ENCODE data around the gene LRRC1. TPM values are rescaled to one million over a fixed set of nuclear protein-coding genes. Genes with fewer than 3 reads are reported as not detected.
"Not testable (repeated sequence)": the region's sequence is repeated elsewhere in the genome, so short reads cannot be mapped to it uniquely, and the experiment has no call there.

The LRRC1 gene
- total RNA-seq, 1 donor from 2014 or later, result 36.2 TPM

- H3K4me3 Mint-ChIP-seq (ENCODE audit: low read depth), result no peak overlapping the region
- no peak for DNase-seq (ENCODE audit: low spot score, unreplicated experiment)
- H3K27ac Mint-ChIP-seq, result no peak overlapping the region
- peaks cover 3% of the 10 kb centered on the region for H3K36me3 Mint-ChIP-seq (ENCODE audit: insufficient read depth)
- H3K4me1 Mint-ChIP-seq (ENCODE audit: low read depth), result peaks cover 45% of the 10 kb centered on the region
- H3K9me3 Mint-ChIP-seq (ENCODE audit: low read depth), result no peaks in the 10 kb centered on the region
- no peak for TF ChIP-seq CTCF (IDR thresholded peaks at IDR 0.05; ENCODE audit: unreplicated experiment)
- no peaks in the 10 kb centered on the region for H3K27me3 Mint-ChIP-seq
These were observed 6.2 kb downstream of the LRRC1 start for GRCh38 chr6:53801022-53801421.

- H3K9me3 Mint-ChIP-seq (ENCODE audit: low read depth), result no peaks in the 10 kb centered on the region
- TF ChIP-seq CTCF (IDR thresholded peaks at IDR 0.05; ENCODE audit: unreplicated experiment), result no peak
- no peak for DNase-seq (ENCODE audit: low spot score, unreplicated experiment)
- H3K36me3 Mint-ChIP-seq (ENCODE audit: insufficient read depth), result peaks cover 3% of the 10 kb centered on the region
- H3K4me3 Mint-ChIP-seq (ENCODE audit: low read depth), result no peak overlapping the region
- H3K27ac Mint-ChIP-seq, result no peak overlapping the region
- H3K4me1 Mint-ChIP-seq (ENCODE audit: low read depth), result peaks cover 32% of the 10 kb centered on the region
- no peaks in the 10 kb centered on the region for H3K27me3 Mint-ChIP-seq
These were observed 7.8 kb downstream of the LRRC1 start for GRCh38 chr6:53802582-53802981.

GRCh38 chr6:53803081-53803860, 8.5 kb downstream of the LRRC1 start:
- no peaks in the 10 kb centered on the region for H3K27me3 Mint-ChIP-seq
- H3K27ac Mint-ChIP-seq, result no peak overlapping the region
- no peak for DNase-seq (ENCODE audit: low spot score, unreplicated experiment)
- no peaks in the 10 kb centered on the region for H3K9me3 Mint-ChIP-seq (ENCODE audit: low read depth)
- H3K4me3 Mint-ChIP-seq (ENCODE audit: low read depth), result no peak overlapping the region
- TF ChIP-seq CTCF (IDR thresholded peaks at IDR 0.05; ENCODE audit: unreplicated experiment), result no peak
- peaks cover 32% of the 10 kb centered on the region for H3K4me1 Mint-ChIP-seq (ENCODE audit: low read depth)
- peaks cover 6% of the 10 kb centered on the region for H3K36me3 Mint-ChIP-seq (ENCODE audit: insufficient read depth)

- Mint-ChIP-seq H3K27me3 (no peaks in the 10 kb centered on the region), H3K27ac (no peak overlapping the region), H3K36me3 (ENCODE audit: insufficient read depth) (peaks cover 2% of the 10 kb centered on the region), H3K4me1 (ENCODE audit: low read depth) (peaks cover 30% of the 10 kb centered on the region), H3K4me3 (ENCODE audit: low read depth) (no peak overlapping the region), H3K9me3 (ENCODE audit: low read depth) (no peaks in the 10 kb centered on the region)
- TF ChIP-seq CTCF (IDR thresholded peaks at IDR 0.05; ENCODE audit: unreplicated experiment), result no peak
- DNase-seq (ENCODE audit: low spot score, unreplicated experiment), result no peak
These were observed 10.2 kb downstream of the LRRC1 start for GRCh38 chr6:53805016-53805415.

GRCh38 chr6:53805725-53806124, 10.9 kb downstream of the LRRC1 start:
- H3K4me3 Mint-ChIP-seq (ENCODE audit: low read depth), result no peak overlapping the region
- H3K27ac Mint-ChIP-seq, result no peak overlapping the region
- DNase-seq (ENCODE audit: low spot score, unreplicated experiment), result no peak
- no peak for TF ChIP-seq CTCF (IDR thresholded peaks at IDR 0.05; ENCODE audit: unreplicated experiment)
- H3K27me3 Mint-ChIP-seq, result no peaks in the 10 kb centered on the region
- H3K9me3 Mint-ChIP-seq (ENCODE audit: low read depth), result no peaks in the 10 kb centered on the region
- peaks cover 2% of the 10 kb centered on the region for H3K36me3 Mint-ChIP-seq (ENCODE audit: insufficient read depth)
- H3K4me1 Mint-ChIP-seq (ENCODE audit: low read depth), result peaks cover 34% of the 10 kb centered on the region

GRCh38 chr6:53807606-53808005, 12.8 kb downstream of the LRRC1 start:
- H3K4me1 Mint-ChIP-seq (ENCODE audit: low read depth), result peaks cover 43% of the 10 kb centered on the region
- not testable (repeated sequence) for H3K4me3 Mint-ChIP-seq (ENCODE audit: low read depth); H3K27ac Mint-ChIP-seq

More at GRCh38 chr6:53807606-53808005, 12.8 kb downstream of the LRRC1 start:
- not testable (repeated sequence) for DNase-seq (ENCODE audit: low spot score, unreplicated experiment); H3K9me3 Mint-ChIP-seq (ENCODE audit: low read depth); H3K36me3 Mint-ChIP-seq (ENCODE audit: insufficient read depth); H3K27me3 Mint-ChIP-seq

All from progenitor cell of endocrine pancreas (in vitro differentiated cells).